GM12878 (cell line): ENCODE measurements around the gene PIK3R2. TPM values are rescaled to one million over a fixed set of nuclear protein-coding genes. Genes with fewer than 3 reads are reported as not detected.

ENCODE experiments used
- ATAC-seq: fragments of 200-7000 bp; cut with Tn5 transposase; 3 replicates; pipeline ENCODE4 v1.9.1; 2020; ENCODE audit warnings: mild to moderate bottlenecking, moderate library complexity
- BruUV-seq: library from RNA; stranded (reverse); fragments of 400-500 nt; replicated peaks from 2 replicates; lab custom pipeline; 2021; lab: Mats Ljungman, UMichigan
- CTCF ChIA-PET: fragments of 300-600 bp; sonication (Branson Sonifier 250); formaldehyde crosslinking; extraction: SDS; loops from one replicate; lab custom pipeline; 2021; ENCODE audit warnings: inconsistent platforms; lab: Yijun Ruan, JAX
- POLR2A ChIA-PET: fragments of 350-600 bp; formaldehyde crosslinking; extraction: SDS; loops from one replicate; lab custom pipeline; 2021; ENCODE audit warnings: inconsistent platforms; lab: Charles Lee
- RAD21 ChIA-PET: fragments of 300-600 bp; sonication (Branson Sonifier 250); formaldehyde crosslinking; loops from one replicate; lab custom pipeline; 2023; ENCODE audit warnings: antibody characterized with exemption; ENCODE audit not compliant: unreplicated experiment; lab: Charles Lee
- SMC1A ChIA-PET: fragments of 300-600 bp; sonication (Branson Sonifier 250); formaldehyde crosslinking; loops from one replicate; lab custom pipeline; 2023; ENCODE audit not compliant: unreplicated experiment, uncharacterized antibody; lab: Charles Lee
- DNase-seq: peaks from one replicate; pipeline ENCODE4 v3.0.0-alpha.2; 2011; ENCODE audit warnings: low read depth, low spot score
- FAIRE-seq: peaks from 3 replicates; lab custom pipeline; 2011; peaks lifted over from hg19 to GRCh38; lab: Jason Lieb, UNC
- H2AFZ ChIP-seq: 2 replicates; pipeline ENCODE4 v1.6.0; 2011; ENCODE audit warnings: low read depth, low read length, control low read depth; ENCODE audit not compliant: control insufficient read depth
- H3K27ac ChIP-seq: 2 replicates; pipeline ENCODE4 v1.5.1; 2011; ENCODE audit warnings: control low read depth; ENCODE audit not compliant: control insufficient read depth, insufficient read depth
- H3K27me3 ChIP-seq, 2 experiments: replicated peaks in 1 of 2; 2 replicates each; pipeline versions ENCODE4 v1.6.0 to v1.6.1; 2011; ENCODE audit warnings: low read length in 1 of 2; ENCODE audit not compliant: control insufficient read depth in 2 of 2, insufficient read depth in 2 of 2
- H3K36me3 ChIP-seq, 2 experiments: 2 replicates each; pipeline ENCODE4 v1.5.1; 2011; ENCODE audit warnings: low read length in 1 of 2; ENCODE audit not compliant: control insufficient read depth in 2 of 2, insufficient read depth in 2 of 2
- H3K4me1 ChIP-seq: 2 replicates; pipeline ENCODE4 v1.6.1; 2011; ENCODE audit warnings: mild to moderate bottlenecking, low read length, moderate library complexity, mixed read lengths; ENCODE audit not compliant: control insufficient read depth, insufficient read depth
- H3K4me2 ChIP-seq: 2 replicates; pipeline ENCODE4 v1.6.0; 2011; ENCODE audit warnings: control low read depth; ENCODE audit not compliant: control insufficient read depth, insufficient read depth
- H3K4me3 ChIP-seq: fragments of 200-600 bp; sonication (generic); 2 replicates; pipeline ENCODE4 v1.5.1; 2016
- H3K79me2 ChIP-seq: 2 replicates; pipeline ENCODE4 v1.6.0; 2011; ENCODE audit warnings: low read length; ENCODE audit not compliant: control insufficient read depth, insufficient read depth
- H3K9ac ChIP-seq: 2 replicates; pipeline ENCODE4 v1.8.0; 2011; ENCODE audit warnings: low read length, control low read depth, mixed read lengths; ENCODE audit not compliant: control insufficient read depth, insufficient read depth
- H3K9me3 ChIP-seq: replicated peaks from 3 replicates; pipeline ENCODE4 v1.5.1; 2011; ENCODE audit warnings: mild to moderate bottlenecking, low read length; ENCODE audit not compliant: control insufficient read depth, insufficient read depth
- H4K20me1 ChIP-seq: 2 replicates; pipeline ENCODE4 v1.6.0; 2011; ENCODE audit not compliant: control insufficient read depth, insufficient read depth
- FOXK2 ChIP-seq: fragments of 450-650 bp; IDR thresholded peaks from 2 replicates; pipeline ENCODE4 v1.6.1; 2017; ENCODE audit warnings: mild to moderate bottlenecking, moderate library complexity
- FOXM1 ChIP-seq: IDR thresholded peaks from 2 replicates; pipeline ENCODE4 v1.6.1; 2012; ENCODE audit warnings: low read depth, mild to moderate bottlenecking, inconsistent platforms, low read length, moderate library complexity
- LARP7 ChIP-seq: fragments of 450-650 bp; IDR thresholded peaks from 2 replicates; pipeline ENCODE4 v1.6.1; 2017; ENCODE audit warnings: mild to moderate bottlenecking
- MEF2B ChIP-seq: fragments of 450-650 bp; IDR thresholded peaks from 2 replicates; pipeline ENCODE4 v1.6.1; 2018; ENCODE audit warnings: mild to moderate bottlenecking, moderate library complexity; ENCODE audit not compliant: partially characterized antibody, poor library complexity, severe bottlenecking
- NFYB ChIP-seq: IDR thresholded peaks from 2 replicates; pipeline ENCODE4 v1.6.1; 2011; ENCODE audit warnings: low read depth, mild to moderate bottlenecking, low read length, improper control_type of control experiment, moderate library complexity; ENCODE audit not compliant: insufficient read depth
- NR2C1 ChIP-seq: fragments of 450-650 bp; IDR thresholded peaks from 2 replicates; pipeline ENCODE4 v1.6.1; 2017; ENCODE audit warnings: antibody characterized with exemption, mild to moderate bottlenecking, moderate library complexity
- RELA ChIP-seq: fragments of 450-650 bp; IDR thresholded peaks from 2 replicates; pipeline ENCODE4 v1.8.0; 2014; ENCODE audit warnings: borderline replicate concordance; ENCODE audit not compliant: partially characterized antibody
- STAT1 ChIP-seq: fragments of 450-650 bp; conservative IDR thresholded peaks from 2 replicates; pipeline ENCODE4 v1.6.1; 2014; ENCODE audit warnings: antibody characterized with exemption, mild to moderate bottlenecking
- TCF12 ChIP-seq: IDR thresholded peaks from 2 replicates; pipeline ENCODE4 v1.6.1; 2011; ENCODE audit warnings: low read depth, mild to moderate bottlenecking, low read length
- WGBS: methylation state at CpG from one replicate; pipeline ENCODE4 v1.1.6; 2016; ENCODE audit warnings: low lambda C conversion rate; ENCODE audit not compliant: insufficient replicate concordance, insufficient coverage; ENCODE audit errors: missing lambda C conversion rate; 5-methylcytosine and 5-hydroxymethylcytosine counted together
- in situ Hi-C: fragments of 300-500 bp; cut with MboI; formaldehyde crosslinking; loops from 9 replicates; pipeline ENCODE4 v1.14.3; 2018; ENCODE audit warnings: mixed read lengths
- intact Hi-C: fragments of 100-400 bp; cut with micrococcal nuclease; formaldehyde crosslinking; loops from one replicate; pipeline ENCODE4 v1.14.2; 2022; ENCODE audit not compliant: unreplicated experiment
- polyA plus RNA-seq, 11 experiments: library from polyadenylated mRNA; depleted of rRNA in 4 of 11; unstranded in 6 of 11; stranded (reverse) in 5 of 11; fragments of >200 nt; fragmentation: Nextera tagmentation in 4 of 11; fragmentation: Illumina TruSeq in 1 of 11; extraction: Ambion mirVana in 4 of 11; extraction: Trizol in 1 of 11; gene quantifications; 1 replicate in 1 of 11; 2 replicates in 10 of 11; pipeline versions ENCODE4 v1.2.1 to v1.2.3, GENCODE V29; 2011 to 2016; ENCODE audit warnings: inconsistent platforms in 2 of 11, missing spikeins in 2 of 11, low read depth in 1 of 11
- total RNA-seq, 4 experiments: library from RNA; depleted of rRNA in 3 of 4; stranded (reverse); fragments of >200 nt in 3 of 4; fragmentation: Illumina TruSeq in 1 of 4; extraction: Trizol in 1 of 4; gene quantifications; 2 replicates each; pipeline versions ENCODE4 v1.2.1 to v1.2.3, GENCODE V29; 2013 to 2021

Gene PIK3R2
- total and polyA plus RNA-seq, 10 of the 15 experiments (the other 5 are each of a cell fraction or from before 2014, with no cell fraction given), result 0.26 to 22.6 (median 2.5) TPM

GRCh38 chr19:18192673-18193387, 39.9 kb downstream of the PIK3R2 start, which contains the start of gene MPV17L2 (continued):
- TF ChIP-seq NFYB (peak; percentile 96), FOXK2 (peak; percentile 36; the same call in 1 of the 2 replicates)

DNA sequence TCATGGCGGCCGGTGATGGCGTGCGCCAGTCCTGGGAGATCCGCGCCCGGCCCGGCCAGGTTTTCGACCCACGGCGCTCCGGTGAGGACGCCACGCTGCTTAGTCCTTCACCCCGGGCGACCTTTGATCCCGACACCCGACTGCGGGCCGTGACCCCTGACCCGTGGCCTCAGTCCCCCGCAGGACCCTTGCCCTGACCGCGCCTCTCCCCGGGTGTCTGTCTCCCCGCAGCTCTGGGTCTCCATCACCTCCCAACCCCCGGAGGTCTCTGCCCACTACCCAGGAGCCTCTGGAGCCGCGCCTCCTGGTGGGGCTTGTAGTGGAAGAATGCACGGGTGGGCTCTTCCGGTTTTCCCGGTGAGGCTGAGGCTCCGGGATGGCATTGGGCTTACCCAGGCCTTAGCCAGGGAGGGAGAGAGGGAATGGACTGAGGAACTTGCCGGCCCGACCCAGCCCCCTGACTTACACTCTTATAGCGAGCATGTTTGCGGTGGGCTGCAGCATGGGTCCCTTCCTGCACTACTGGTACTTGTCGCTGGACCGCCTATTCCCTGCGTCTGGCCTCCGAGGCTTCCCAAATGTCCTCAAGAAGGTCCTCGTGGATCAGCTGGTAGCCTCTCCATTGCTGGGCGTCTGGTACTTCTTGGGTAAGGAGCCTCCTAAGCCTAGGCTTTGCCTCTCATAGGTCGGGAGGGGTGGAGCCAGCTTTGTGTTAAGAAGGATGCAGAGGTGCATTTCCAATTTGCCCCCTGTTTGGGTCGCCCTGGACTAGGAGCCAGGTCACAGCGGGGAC, 40.6 kb downstream of the PIK3R2 start:
- ChIA-PET POLR2A (interaction anchor here (0.8 to 2.5 kb wide), 13 partner anchors 8 to 129 kb away, joined by 3 to 17 read pairs (median 7); partner anchors contain the start of genes LSM4 and RAB3A), CTCF (interaction anchor here (0.6 to 3.8 kb wide), 15 partner anchors 10 to 135 kb away, joined by 3 to 30 read pairs (median 8); partner anchors contain the start of genes LSM4 and RAB3A), RAD21 (interaction anchor here (0.6 to 4.5 kb wide), 14 partner anchors 11 to 135 kb away, joined by 3 to 36 read pairs (median 11); partner anchors contain the start of genes JUND and RAB3A), SMC1A (interaction anchor here (0.5 to 3.4 kb wide), 18 partner anchors 10 to 199 kb away, joined by 3 to 21 read pairs (median 4); partner anchors contain the start of genes IL12RB1 and RAB3A)
- H3K4me2 ChIP-seq, result peak overlapping the region; percentile 96
- H3K79me2 ChIP-seq, result peaks cover 5% of the 10 kb centered on the region
- no peak for DNase-seq
- no peaks in the 10 kb centered on the region for H3K27me3 ChIP-seq
- H4K20me1 ChIP-seq, result no peaks in the 10 kb centered on the region
- ATAC-seq, result no peak
- peaks cover 5 to 15% of the 10 kb centered on the region in 2 experiments; a peak in 3 of 4 replicates for H3K36me3 ChIP-seq
- intact Hi-C loops, result no loop called here
- peak; percentile 83; the same call in 1 of the 2 replicates for TF ChIP-seq LARP7
- TF ChIP-seq TCF12, result no peak
- no peak for TF ChIP-seq FOXM1
- TF ChIP-seq STAT1, result no peak
- peak; percentile 69 for TF ChIP-seq NR2C1
- TF ChIP-seq MEF2B, result no peak
- peak; percentile 3 for TF ChIP-seq RELA
- peak overlapping the region; percentile 73 for H2AFZ ChIP-seq
- peak overlapping the region; percentile 79 for H3K4me3 ChIP-seq
- WGBS, result 2% methylated on average over 46 of the region's 46 CpGs
- no peak for FAIRE-seq
- in situ Hi-C loops, result no loop called here
- BruUV-seq, result TSS peak; percentile 70
- peak overlapping the region; percentile 69 for H3K9ac ChIP-seq
- peak overlapping the region; percentile 53 for H3K27ac ChIP-seq
- H3K9me3 ChIP-seq, result no peaks in the 10 kb centered on the region
- H3K4me1 ChIP-seq, result peaks cover 11% of the 10 kb centered on the region
